ENCODE results near the gene SLC22A1.

SLC22A1 gene

GRCh38 chr6:160080097-160080496, 41.5 kb upstream of the SLC22A1 start:
- TF ChIP-seq, protein P1, sequence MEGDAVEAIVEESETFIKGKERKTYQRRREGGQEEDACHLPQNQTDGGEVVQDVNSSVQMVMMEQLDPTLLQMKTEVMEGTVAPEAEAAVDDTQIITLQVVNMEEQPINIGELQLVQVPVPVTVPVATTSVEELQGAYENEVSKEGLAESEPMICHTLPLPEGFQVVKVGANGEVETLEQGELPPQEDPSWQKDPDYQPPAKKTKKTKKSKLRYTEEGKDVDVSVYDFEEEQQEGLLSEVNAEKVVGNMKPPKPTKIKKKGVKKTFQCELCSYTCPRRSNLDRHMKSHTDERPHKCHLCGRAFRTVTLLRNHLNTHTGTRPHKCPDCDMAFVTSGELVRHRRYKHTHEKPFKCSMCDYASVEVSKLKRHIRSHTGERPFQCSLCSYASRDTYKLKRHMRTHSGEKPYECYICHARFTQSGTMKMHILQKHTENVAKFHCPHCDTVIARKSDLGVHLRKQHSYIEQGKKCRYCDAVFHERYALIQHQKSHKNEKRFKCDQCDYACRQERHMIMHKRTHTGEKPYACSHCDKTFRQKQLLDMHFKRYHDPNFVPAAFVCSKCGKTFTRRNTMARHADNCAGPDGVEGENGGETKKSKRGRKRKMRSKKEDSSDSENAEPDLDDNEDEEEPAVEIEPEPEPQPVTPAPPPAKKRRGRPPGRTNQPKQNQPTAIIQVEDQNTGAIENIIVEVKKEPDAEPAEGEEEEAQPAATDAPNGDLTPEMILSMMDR (IDR thresholded peaks at IDR 0.05; ENCODE audit: low read length, missing control alignments) = no peak
- H3K4me3 ChIP-seq (replicated peaks; ENCODE audit: low read depth, low read length) = no peak overlapping the region
- no peak for DNase-seq (ENCODE audit: low read depth)

- no peak for DNase-seq (ENCODE audit: low read depth)
- no peak overlapping the region for H3K4me3 ChIP-seq (replicated peaks; ENCODE audit: low read depth, low read length)
- TF ChIP-seq, protein P1 (IDR thresholded peaks at IDR 0.05; ENCODE audit: low read length, missing control alignments) = no peak
Observed at GRCh38 chr6:160081398-160081797, 40.2 kb upstream of the SLC22A1 start.

- no peak for DNase-seq (ENCODE audit: low read depth)
Observed at GRCh38 chr6:160082627-160083026, 39.0 kb upstream of the SLC22A1 start.

DNA sequence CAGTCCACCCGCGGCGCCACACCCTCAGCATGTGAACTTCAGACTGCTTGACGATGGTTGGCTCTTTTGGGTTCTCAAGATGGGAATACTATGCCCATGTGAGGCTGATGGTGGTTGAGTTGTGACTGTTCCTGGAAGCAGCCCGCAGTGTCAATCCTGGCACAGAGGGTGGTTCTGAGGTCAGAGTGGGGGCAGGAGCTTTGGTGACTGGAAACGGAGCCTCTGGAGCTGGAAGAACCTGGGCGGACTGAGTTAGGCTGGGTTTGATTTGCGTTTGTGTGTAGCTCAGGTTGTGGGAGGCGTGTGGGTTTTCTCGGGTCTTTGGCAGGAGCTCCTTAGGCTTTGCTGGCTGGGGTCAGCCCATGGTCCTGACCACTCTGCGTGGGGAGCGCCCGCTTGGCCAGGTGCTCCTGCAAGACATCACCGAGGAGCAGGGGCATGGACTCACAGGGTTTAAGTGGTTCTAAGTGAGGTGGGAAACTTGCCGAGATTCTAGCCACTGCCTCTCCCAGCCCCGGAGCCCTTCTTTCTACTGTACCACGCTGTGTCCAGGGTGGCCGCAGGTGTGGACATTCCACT, 37.3 kb upstream of the SLC22A1 start:
- H3K4me3 ChIP-seq (replicated peaks; ENCODE audit: low read depth, low read length) = no peak overlapping the region
- TF ChIP-seq, protein P1 (IDR thresholded peaks at IDR 0.05; ENCODE audit: low read length, missing control alignments) = no peak
- DNase-seq (ENCODE audit: low read depth) = no peak

More at GRCh38 chr6:160082627-160083026, 39.0 kb upstream of the SLC22A1 start:
- TF ChIP-seq, protein P1 (IDR thresholded peaks at IDR 0.05; ENCODE audit: low read length, missing control alignments) = no peak
- H3K4me3 ChIP-seq (replicated peaks; ENCODE audit: low read depth, low read length) = no peak overlapping the region

- H3K4me3 ChIP-seq (replicated peaks; ENCODE audit: low read depth, low read length) = no peak overlapping the region
- DNase-seq (ENCODE audit: low read depth) = no peak
- TF ChIP-seq, protein P1 (IDR thresholded peaks at IDR 0.05; ENCODE audit: low read length, missing control alignments) = no peak
Observed at GRCh38 chr6:160085226-160085625, 36.4 kb upstream of the SLC22A1 start.

- H3K4me3 ChIP-seq (replicated peaks; ENCODE audit: low read depth, low read length) = no peak overlapping the region
- DNase-seq (ENCODE audit: low read depth) = no peak
- TF ChIP-seq, protein P1 (IDR thresholded peaks at IDR 0.05; ENCODE audit: low read length, missing control alignments) = no peak
Observed at GRCh38 chr6:160085713-160086505, 35.7 kb upstream of the SLC22A1 start.
